ENCODE measurements around the gene NFATC3.
"Not testable (repeated sequence)": the region's sequence is repeated elsewhere in the genome, so short reads cannot be mapped to it uniquely, and the experiment has no call there.

The NFATC3 gene

DNA sequence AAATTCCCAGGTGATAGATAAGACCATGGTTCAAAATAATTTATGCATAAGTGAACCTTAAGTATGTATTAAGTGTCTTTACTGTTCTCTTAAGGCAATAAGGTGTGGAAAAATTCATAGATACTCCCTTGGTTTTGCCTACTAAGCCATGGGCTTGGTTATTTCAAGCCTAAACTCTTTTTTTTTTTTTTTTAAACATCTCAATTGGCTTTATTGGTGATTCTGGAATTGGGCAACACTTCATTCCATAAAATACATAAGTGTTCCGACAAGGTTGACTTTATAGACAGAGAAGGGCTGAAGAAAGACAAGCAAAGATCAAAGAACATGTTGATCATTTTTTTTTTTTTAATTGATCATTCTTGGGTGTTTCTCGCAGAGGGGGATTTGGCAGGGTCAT lies 77.2 kb downstream of the NFATC3 start:
- H3K9me3 ChIP-seq (ENCODE audit: insufficient read depth, low read depth, low read length), result no peaks in the 10 kb centered on the region
- no peak overlapping the region for H3K4ac ChIP-seq (ENCODE audit: low read depth, low read length)
- H2BK120ac ChIP-seq (ENCODE audit: insufficient read depth, low read length, poor library complexity), result no peak overlapping the region
- H3K14ac ChIP-seq (ENCODE audit: low read length), result no peak overlapping the region
- no peak overlapping the region for H4K91ac ChIP-seq (ENCODE audit: low read depth, low read length)
- no peak overlapping the region for H2BK5ac ChIP-seq (ENCODE audit: low read depth, low read length, poor library complexity)
- H3K27ac ChIP-seq (ENCODE audit: low read depth, low read length), result no peak overlapping the region
- no peak for DNase-seq
- peaks cover 0 to 7% of the 10 kb centered on the region in 2 experiments for H3K36me3 ChIP-seq (ENCODE audit: control insufficient read depth in 1 of 2, insufficient read depth in 2 of 2, low read length in 2 of 2)
- H4K8ac ChIP-seq (ENCODE audit: low read depth, low read length), result no peak overlapping the region
- H3K4me2 ChIP-seq (ENCODE audit: low read length), result no peak overlapping the region
- no peak overlapping the region for H2AFZ ChIP-seq (ENCODE audit: insufficient read depth, low read length, poor library complexity)
- no peak overlapping the region for H2BK12ac ChIP-seq (ENCODE audit: low read length)
- no CpG with 5 or more reads among the region's 2 CpGs for WGBS (ENCODE audit: extremely low coverage, insufficient coverage, insufficient read length)
- no peaks in the 10 kb centered on the region for H3K79me2 ChIP-seq (ENCODE audit: control insufficient read depth, insufficient read depth, low read length, poor library complexity)
- H3K27me3 ChIP-seq (ENCODE audit: insufficient read depth, low read length), result no peaks in the 10 kb centered on the region
- no peak overlapping the region for H2AK5ac ChIP-seq (ENCODE audit: low read length)
- H3K4me3 ChIP-seq (ENCODE audit: low read depth, low read length), result no peak overlapping the region
- H3K9ac ChIP-seq (ENCODE audit: low read length), result no peak overlapping the region
- H4K12ac ChIP-seq (ENCODE audit: low read depth, low read length), result no peak overlapping the region
- H3K23ac ChIP-seq (ENCODE audit: low read length), result no peak overlapping the region
- H3K18ac ChIP-seq (ENCODE audit: low read length), result no peak overlapping the region
- no peaks in the 10 kb centered on the region for H3K79me1 ChIP-seq (ENCODE audit: low read length)
- H3K4me1 ChIP-seq (ENCODE audit: control insufficient read depth in 1 of 2, insufficient read depth in 2 of 2, low read length in 2 of 2), result no peaks in the 10 kb centered on the region

DNA sequence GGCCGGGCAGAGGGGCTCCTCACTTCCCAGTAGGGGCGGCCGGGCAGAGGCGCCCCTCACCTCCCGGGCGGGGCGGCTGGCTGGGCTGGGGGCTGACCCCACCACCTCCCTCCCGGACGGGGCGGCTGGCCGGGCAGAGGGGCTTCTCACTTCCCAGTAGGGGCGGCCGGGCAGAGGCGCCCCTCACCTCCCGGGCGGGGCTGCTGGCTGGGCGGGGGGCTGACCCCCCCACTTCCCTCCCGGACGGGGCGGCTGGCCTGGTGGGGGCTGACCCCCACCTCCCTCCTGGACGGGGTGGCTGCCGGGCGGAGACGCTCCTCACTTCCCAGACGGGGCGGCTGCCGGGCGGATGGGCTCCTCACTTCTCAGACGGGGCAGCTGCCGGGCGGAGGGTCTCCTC lies 78.1 kb downstream of the NFATC3 start:
- H3K9me3 ChIP-seq (ENCODE audit: insufficient read depth, low read depth, low read length); H2BK5ac ChIP-seq (ENCODE audit: low read depth, low read length, poor library complexity); H3K4me1 ChIP-seq (ENCODE audit: control insufficient read depth in 1 of 2, insufficient read depth in 2 of 2, low read length in 2 of 2); H3K79me2 ChIP-seq (ENCODE audit: control insufficient read depth, insufficient read depth, low read length, poor library complexity); H4K12ac ChIP-seq (ENCODE audit: low read depth, low read length); H3K4me2 ChIP-seq (ENCODE audit: low read length); H2AFZ ChIP-seq (ENCODE audit: insufficient read depth, low read length, poor library complexity); H3K23ac ChIP-seq (ENCODE audit: low read length); H3K18ac ChIP-seq (ENCODE audit: low read length); H3K4me3 ChIP-seq (ENCODE audit: low read depth, low read length); H4K8ac ChIP-seq (ENCODE audit: low read depth, low read length); H3K27me3 ChIP-seq (ENCODE audit: insufficient read depth, low read length); H3K27ac ChIP-seq (ENCODE audit: low read depth, low read length); H3K9ac ChIP-seq (ENCODE audit: low read length); H3K4ac ChIP-seq (ENCODE audit: low read depth, low read length); H2AK5ac ChIP-seq (ENCODE audit: low read length); DNase-seq; H3K79me1 ChIP-seq (ENCODE audit: low read length); H2BK120ac ChIP-seq (ENCODE audit: insufficient read depth, low read length, poor library complexity); H3K14ac ChIP-seq (ENCODE audit: low read length); H3K36me3 ChIP-seq (ENCODE audit: control insufficient read depth in 1 of 2, insufficient read depth in 2 of 2, low read length in 2 of 2); H4K91ac ChIP-seq (ENCODE audit: low read depth, low read length); H2BK12ac ChIP-seq (ENCODE audit: low read length): not testable (repeated sequence)
- no CpG with 5 or more reads among the region's 31 CpGs for WGBS (ENCODE audit: extremely low coverage, insufficient coverage, insufficient read length)

DNA sequence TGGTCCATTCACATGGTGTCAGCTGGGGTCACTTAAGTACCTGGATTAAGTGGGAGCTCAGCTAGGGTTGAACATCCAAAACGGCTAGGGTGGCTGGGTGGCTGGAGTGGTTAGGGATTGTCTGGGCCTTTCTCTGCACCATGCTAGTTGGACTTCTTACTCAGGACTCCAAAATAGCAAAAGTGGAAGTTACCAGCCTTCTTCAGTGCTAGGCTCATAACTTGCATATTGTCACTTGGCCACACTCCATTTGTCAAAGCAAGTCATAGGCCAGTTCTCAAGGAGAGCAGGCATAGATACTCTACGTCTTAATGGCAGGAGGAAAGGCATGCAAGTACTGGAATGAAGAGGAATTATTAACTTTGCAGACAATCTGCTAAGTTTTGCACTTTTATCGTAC lies 81.1 kb downstream of the NFATC3 start:
- Histone ChIP-seq H3K23ac (ENCODE audit: low read length) (no peak overlapping the region), H2BK5ac (ENCODE audit: low read depth, low read length, poor library complexity) (no peak overlapping the region), H3K4me1 (ENCODE audit: control insufficient read depth in 1 of 2, insufficient read depth in 2 of 2, low read length in 2 of 2) (no peaks in the 10 kb centered on the region), H2AK5ac (ENCODE audit: low read length) (no peak overlapping the region), H3K4ac (ENCODE audit: low read depth, low read length) (no peak overlapping the region), H3K4me3 (ENCODE audit: low read depth, low read length) (no peak overlapping the region), H4K12ac (ENCODE audit: low read depth, low read length) (no peak overlapping the region), H3K9ac (ENCODE audit: low read length) (no peak overlapping the region), H4K91ac (ENCODE audit: low read depth, low read length) (no peak overlapping the region), H2BK12ac (ENCODE audit: low read length) (no peak overlapping the region), H3K27ac (ENCODE audit: low read depth, low read length) (no peak overlapping the region), H3K27me3 (ENCODE audit: insufficient read depth, low read length) (no peaks in the 10 kb centered on the region), H3K79me2 (ENCODE audit: control insufficient read depth, insufficient read depth, low read length, poor library complexity) (no peaks in the 10 kb centered on the region), H3K18ac (ENCODE audit: low read length) (no peak overlapping the region), H3K9me3 (ENCODE audit: insufficient read depth, low read depth, low read length) (no peaks in the 10 kb centered on the region), H3K79me1 (ENCODE audit: low read length) (no peaks in the 10 kb centered on the region), H4K8ac (ENCODE audit: low read depth, low read length) (no peak overlapping the region), H3K14ac (ENCODE audit: low read length) (no peak overlapping the region), H3K36me3 (ENCODE audit: control insufficient read depth in 1 of 2, insufficient read depth in 2 of 2, low read length in 2 of 2) (peaks cover 0 to 4% of the 10 kb centered on the region in 2 experiments), H2AFZ (ENCODE audit: insufficient read depth, low read length, poor library complexity) (no peak overlapping the region), H3K4me2 (ENCODE audit: low read length) (no peak overlapping the region), H2BK120ac (ENCODE audit: insufficient read depth, low read length, poor library complexity) (no peak overlapping the region)
- DNase-seq, result no peak
- no CpG with 5 or more reads among the region's 3 CpGs for WGBS (ENCODE audit: extremely low coverage, insufficient coverage, insufficient read length)

DNA sequence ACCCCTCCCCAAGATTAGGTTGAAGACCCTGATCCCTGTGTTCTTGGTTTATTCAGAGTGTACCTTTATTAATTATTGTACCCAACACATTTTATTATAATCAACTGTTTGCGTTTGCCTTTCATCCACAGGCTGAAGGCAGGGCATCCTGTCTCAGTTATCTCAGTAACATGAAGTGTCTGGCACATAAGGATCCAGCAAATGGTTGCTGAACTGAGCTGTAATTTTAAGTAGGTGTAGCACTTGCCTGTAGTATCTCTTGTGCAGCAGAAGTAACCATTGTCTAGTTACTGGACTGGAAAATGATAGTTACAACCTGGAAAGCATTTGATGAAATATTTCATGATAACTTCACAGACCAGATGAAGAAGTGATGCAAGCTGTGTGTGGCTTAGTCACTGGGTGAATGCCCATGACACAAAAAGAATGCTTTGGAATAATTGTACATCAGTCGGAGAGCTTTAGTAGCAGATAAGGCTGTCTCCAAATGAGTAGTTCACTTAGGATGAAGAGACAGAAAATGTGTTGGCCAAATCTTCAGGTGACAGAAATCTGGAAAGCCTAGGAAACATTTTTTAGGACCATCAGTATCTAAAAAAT lies 94.1 kb downstream of the NFATC3 start:
- Histone ChIP-seq H3K79me1 (ENCODE audit: low read length) (no peaks in the 10 kb centered on the region), H4K12ac (ENCODE audit: low read depth, low read length) (no peak overlapping the region), H3K27me3 (ENCODE audit: insufficient read depth, low read length) (no peaks in the 10 kb centered on the region), H3K14ac (ENCODE audit: low read length) (no peak overlapping the region), H3K23ac (ENCODE audit: low read length) (no peak overlapping the region), H2BK5ac (ENCODE audit: low read depth, low read length, poor library complexity) (no peak overlapping the region), H3K36me3 (ENCODE audit: control insufficient read depth in 1 of 2, insufficient read depth in 2 of 2, low read length in 2 of 2) (peaks cover 4 to 6% of the 10 kb centered on the region in 2 experiments), H4K91ac (ENCODE audit: low read depth, low read length) (no peak overlapping the region), H3K27ac (ENCODE audit: low read depth, low read length) (no peak overlapping the region), H3K79me2 (ENCODE audit: control insufficient read depth, insufficient read depth, low read length, poor library complexity) (no peaks in the 10 kb centered on the region), H3K4me2 (ENCODE audit: low read length) (no peak overlapping the region), H2AFZ (ENCODE audit: insufficient read depth, low read length, poor library complexity) (no peak overlapping the region), H2AK5ac (ENCODE audit: low read length) (no peak overlapping the region), H3K4me3 (ENCODE audit: low read depth, low read length) (no peak overlapping the region), H2BK120ac (ENCODE audit: insufficient read depth, low read length, poor library complexity) (no peak overlapping the region), H4K8ac (ENCODE audit: low read depth, low read length) (no peak overlapping the region), H3K18ac (ENCODE audit: low read length) (no peak overlapping the region), H3K4me1 (ENCODE audit: control insufficient read depth in 1 of 2, insufficient read depth in 2 of 2, low read length in 2 of 2) (no peaks in the 10 kb centered on the region), H2BK12ac (ENCODE audit: low read length) (no peak overlapping the region), H3K4ac (ENCODE audit: low read depth, low read length) (no peak overlapping the region), H3K9ac (ENCODE audit: low read length) (no peak overlapping the region), H3K9me3 (ENCODE audit: insufficient read depth, low read depth, low read length) (no peaks in the 10 kb centered on the region)
- WGBS (ENCODE audit: extremely low coverage, insufficient coverage, insufficient read length), result no CpG with 5 or more reads among the region's 2 CpGs
- no peak for DNase-seq
